ENCODE results near the gene PPIL6.

Gene PPIL6

GRCh38 chr6:109351231-109352130, 88.9 kb downstream of the PPIL6 start:
- in situ Hi-C loops (cut with MboI; ENCODE audit: low pct_unique_long_range_greater_than_20kb, low sequenced_read_pairs, unreplicated experiment): no loop called here
- TF ChIP-seq CTCF (IDR thresholded peaks at IDR 0.05; ENCODE audit: extremely low read depth, insufficient read depth, missing control alignments): no peak
- no peak for DNase-seq (ENCODE audit: low spot score)

DNA sequence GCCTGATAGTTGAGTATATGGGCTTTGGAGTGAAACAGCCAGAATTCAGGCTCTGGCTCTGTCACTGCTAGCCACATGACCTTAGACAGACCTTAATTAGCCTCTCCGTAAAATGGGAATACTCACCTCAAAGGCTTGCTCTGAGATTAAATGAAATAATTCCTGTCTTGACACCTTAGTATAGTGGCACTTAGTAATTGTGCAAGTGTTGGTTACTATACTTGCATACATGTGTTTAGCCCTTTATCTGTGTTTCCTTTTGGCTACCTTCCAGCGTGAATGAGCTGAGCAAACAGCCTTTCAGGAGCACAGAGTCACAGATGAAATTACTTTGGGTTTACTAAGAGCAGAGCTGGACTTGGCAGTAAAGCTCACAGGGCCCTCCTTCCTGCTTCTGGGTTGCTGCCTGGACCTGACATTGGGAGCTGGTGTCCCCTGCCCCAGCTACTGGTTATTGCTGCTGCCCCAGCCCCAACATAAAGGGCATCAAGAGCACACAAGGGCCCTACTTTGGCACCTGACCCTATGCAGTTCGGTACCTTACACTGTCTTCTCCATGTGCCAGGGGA, 90.9 kb downstream of the PPIL6 start:
- TF ChIP-seq CTCF (IDR thresholded peaks at IDR 0.05; ENCODE audit: extremely low read depth, insufficient read depth, missing control alignments): no peak
- no peak for DNase-seq (ENCODE audit: low spot score)
- in situ Hi-C loops (cut with MboI; ENCODE audit: low pct_unique_long_range_greater_than_20kb, low sequenced_read_pairs, unreplicated experiment): no loop called here

GRCh38 chr6:109348226-109348625, 92.2 kb downstream of the PPIL6 start:
- TF ChIP-seq CTCF (IDR thresholded peaks at IDR 0.05; ENCODE audit: extremely low read depth, insufficient read depth, missing control alignments): no peak
- no peak for DNase-seq (ENCODE audit: low spot score)
- in situ Hi-C loops (cut with MboI; ENCODE audit: low pct_unique_long_range_greater_than_20kb, low sequenced_read_pairs, unreplicated experiment): no loop called here

DNA sequence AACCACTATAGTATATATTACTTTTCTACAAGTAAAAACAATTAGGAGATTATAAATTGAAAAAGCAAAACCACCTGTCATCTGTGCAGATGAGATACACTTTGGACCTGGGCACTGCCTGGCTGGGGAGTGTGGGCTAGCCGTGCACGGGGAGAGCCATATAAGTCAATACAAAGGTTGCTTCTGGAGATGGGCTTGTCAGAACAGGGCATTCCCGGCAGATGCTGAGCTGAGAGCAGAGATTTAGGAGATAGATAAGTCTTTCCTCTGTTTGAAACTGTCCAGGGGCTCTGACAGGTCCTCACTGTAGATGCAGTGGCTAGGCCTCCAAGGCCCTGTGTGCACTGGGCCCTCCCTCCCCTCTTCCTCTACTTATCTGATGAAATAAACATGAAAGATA, 92.6 kb downstream of the PPIL6 start:
- no peak for TF ChIP-seq CTCF (IDR thresholded peaks at IDR 0.05; ENCODE audit: extremely low read depth, insufficient read depth, missing control alignments)
- in situ Hi-C loops (cut with MboI; ENCODE audit: low pct_unique_long_range_greater_than_20kb, low sequenced_read_pairs, unreplicated experiment): no loop called here
- DNase-seq (ENCODE audit: low spot score): no peak

DNA sequence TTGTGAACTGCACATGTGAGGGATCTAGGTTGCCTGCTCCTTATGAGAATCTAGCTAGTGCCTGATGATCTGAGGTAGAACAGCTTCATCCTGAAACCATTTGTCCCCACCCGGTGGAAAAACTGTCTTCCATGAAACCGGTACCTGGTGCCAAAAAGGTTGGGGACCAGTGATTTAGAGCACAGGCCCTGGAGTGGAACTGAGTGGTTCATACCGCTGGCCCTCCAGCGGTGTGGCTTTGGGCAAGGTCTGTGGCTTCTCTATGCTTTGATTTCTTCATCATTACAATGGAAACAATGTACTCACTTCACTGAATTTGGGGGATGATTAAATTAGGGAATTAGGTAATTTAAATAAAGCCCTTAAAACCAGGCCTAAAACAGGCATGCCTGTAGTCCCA, 94.4 kb downstream of the PPIL6 start:
- no peak for DNase-seq (ENCODE audit: low spot score)
- no peak for TF ChIP-seq CTCF (IDR thresholded peaks at IDR 0.05; ENCODE audit: extremely low read depth, insufficient read depth, missing control alignments)
- in situ Hi-C loops (cut with MboI; ENCODE audit: low pct_unique_long_range_greater_than_20kb, low sequenced_read_pairs, unreplicated experiment): no loop called here

DNA sequence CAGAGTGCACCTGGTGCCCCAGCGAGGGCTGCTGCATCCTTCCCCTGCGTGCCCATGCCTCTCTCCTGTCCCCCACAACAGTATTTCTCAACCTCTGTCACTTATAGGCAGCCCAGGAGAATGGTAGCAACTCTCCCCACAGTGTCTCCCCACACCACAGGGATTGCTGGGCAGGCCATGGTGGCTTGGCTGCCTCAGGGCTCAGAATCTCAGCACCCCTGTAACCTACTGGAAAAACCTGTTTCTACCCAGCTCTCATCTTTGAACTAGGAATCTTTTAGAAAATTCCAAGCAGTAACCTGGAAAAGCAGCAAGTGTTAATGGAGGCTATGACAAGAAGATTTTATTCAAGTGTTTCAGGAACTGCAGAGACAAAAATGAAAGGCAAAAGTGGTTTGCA, 96.2 kb downstream of the PPIL6 start:
- in situ Hi-C loops (cut with MboI; ENCODE audit: low pct_unique_long_range_greater_than_20kb, low sequenced_read_pairs, unreplicated experiment): no loop called here

More for the DNA sequence above, 96.2 kb downstream of the PPIL6 start:
- DNase-seq (ENCODE audit: low spot score): no peak
- no peak for TF ChIP-seq CTCF (IDR thresholded peaks at IDR 0.05; ENCODE audit: extremely low read depth, insufficient read depth, missing control alignments)
